ENCODE data around the gene ENAH. TPM values are rescaled to one million over a fixed set of nuclear protein-coding genes. Genes with fewer than 3 reads are reported as not detected.
"Not testable (repeated sequence)": the region's sequence is repeated elsewhere in the genome, so short reads cannot be mapped to it uniquely, and the experiment has no call there.

ENAH gene
- total RNA-seq, 1 donor from 2014 or later = 80.8 TPM

DNA sequence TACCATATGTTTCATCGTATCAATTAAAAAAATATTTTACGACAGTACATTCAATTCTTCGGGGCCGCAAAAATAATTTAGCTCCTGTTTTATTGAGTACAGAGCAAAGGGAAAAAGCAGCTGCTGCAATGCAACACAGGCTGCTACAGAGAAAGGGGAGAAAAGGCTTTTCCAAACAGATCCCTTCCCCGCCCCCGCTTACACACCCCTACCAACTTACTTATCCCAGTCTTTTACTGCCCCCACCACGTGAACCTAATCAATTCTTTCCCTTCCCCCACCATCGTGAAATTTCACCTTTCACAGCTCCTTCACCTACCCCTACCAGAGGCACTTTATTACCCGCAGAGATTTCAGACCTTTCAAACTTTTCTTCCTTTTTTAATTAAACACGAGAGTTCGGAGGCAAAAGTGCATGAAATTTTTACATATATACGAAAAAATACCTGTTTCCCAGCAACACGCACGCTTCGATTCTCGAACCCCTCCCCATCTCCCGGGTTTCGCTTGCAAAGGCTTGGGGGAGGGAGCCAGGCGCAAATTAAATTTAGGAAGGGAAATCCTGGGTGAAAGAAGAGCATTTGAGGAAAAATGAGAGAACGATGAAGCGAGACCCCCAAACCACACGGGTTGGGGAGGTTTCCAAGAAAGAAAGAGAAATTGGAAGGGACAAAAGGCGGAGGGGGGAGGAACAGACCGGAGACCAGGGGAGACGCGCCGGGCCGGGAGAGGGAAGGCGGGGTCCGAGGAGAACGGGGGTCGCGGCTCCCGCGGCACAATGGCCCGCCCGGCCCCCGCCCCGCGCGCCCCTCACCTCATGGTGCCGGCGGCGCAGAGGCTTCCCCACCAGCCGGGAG is 823 bp downstream of the ENAH start:
- ATAC-seq (no peak), DNase-seq (ENCODE audit: low spot score) (no peak)
- intact Hi-C loops (cut with DNase I) = no loop called here

- ATAC-seq = no peak
- intact Hi-C loops (cut with DNase I) = no loop called here
- no peak for DNase-seq (ENCODE audit: low spot score)
These were observed 1.5 kb downstream of the ENAH start for GRCh38 chr1:225651376-225651871.

- intact Hi-C loops (cut with DNase I) = no loop called here
- no peak for ATAC-seq
These were observed 2.7 kb downstream of the ENAH start for GRCh38 chr1:225650179-225650578.

GRCh38 chr1:225645194-225645895 is 7.6 kb downstream of the ENAH start:
- no peak for DNase-seq (ENCODE audit: low spot score)
- no peak for ATAC-seq
- intact Hi-C loops (cut with DNase I) = no loop called here

More at GRCh38 chr1:225650179-225650578, 2.7 kb downstream of the ENAH start:
- no peak for DNase-seq (ENCODE audit: low spot score)

DNA sequence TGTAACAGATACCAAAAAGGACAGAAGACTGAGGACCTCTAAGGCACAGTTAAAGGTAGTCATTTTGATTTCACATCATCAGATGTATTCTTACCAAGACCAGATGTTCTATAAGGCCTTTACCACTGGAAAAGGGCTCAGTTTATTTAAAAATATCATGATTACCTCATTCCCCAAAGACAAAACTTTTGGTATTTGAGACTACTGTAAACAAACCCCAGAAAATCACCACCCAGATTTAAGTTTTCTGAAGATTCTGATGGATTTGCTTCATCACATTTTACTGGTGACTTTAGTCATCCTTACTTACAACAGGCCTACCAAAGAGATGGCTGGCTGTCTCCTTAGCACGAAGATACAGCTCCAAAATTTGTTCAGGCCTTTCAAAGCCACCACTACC is 8.3 kb downstream of the ENAH start:
- no peak for DNase-seq (ENCODE audit: low spot score)
- ATAC-seq = no peak
- intact Hi-C loops (cut with DNase I) = no loop called here

DNA sequence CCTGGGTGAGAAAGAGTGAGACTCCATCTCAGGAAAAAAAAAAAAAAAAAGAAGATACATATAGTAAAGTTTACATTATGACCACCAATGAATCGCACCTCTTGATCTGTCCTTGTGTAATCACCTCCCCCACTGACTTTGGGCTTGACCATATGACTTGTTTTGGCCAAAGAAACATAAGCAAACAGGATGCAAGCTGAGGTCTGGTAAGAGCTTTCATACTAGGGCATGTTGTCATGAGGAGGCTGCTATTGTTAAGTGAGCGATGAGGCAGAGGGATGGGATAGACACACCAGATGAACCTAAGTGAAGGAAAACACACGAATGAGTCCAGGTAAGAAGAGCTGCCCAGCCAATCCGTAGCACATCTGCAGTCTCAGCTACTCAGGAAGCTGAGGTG is 10.7 kb downstream of the ENAH start:
- DNase-seq (ENCODE audit: low spot score) (no peak), ATAC-seq (no peak)
- intact Hi-C loops (cut with DNase I) = no loop called here

- ATAC-seq (no peak), DNase-seq (ENCODE audit: low spot score) (no peak)
- intact Hi-C loops (cut with DNase I) = no loop called here
These were observed 14.1 kb downstream of the ENAH start for GRCh38 chr1:225638853-225639252.

DNA sequence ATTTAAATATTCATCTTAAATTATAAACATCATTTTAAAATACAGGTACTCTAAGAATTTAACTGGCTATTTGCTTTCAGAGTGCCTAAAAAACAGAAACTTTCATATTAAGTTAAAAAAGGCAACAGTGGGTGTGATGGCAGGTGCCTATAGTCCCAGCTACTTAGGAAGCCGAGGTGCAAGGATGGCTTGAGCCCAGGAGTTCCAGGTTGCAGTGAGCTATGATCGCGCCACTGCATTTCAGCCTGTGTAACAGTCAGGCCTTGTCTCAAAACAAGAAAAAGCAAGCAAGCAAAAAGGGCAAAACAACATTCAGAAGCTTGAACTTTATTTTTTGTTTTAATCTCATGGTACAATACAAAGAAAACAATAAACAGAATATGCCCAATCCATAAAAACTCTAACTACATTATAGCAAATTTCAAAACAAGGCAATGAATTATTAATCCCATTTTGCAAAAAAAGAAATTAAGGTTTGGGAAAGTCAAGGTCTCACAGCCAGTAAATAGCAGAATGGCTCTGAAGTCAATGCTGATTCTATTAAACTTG is 15.2 kb downstream of the ENAH start:
- DNase-seq (ENCODE audit: low spot score) = no peak
- ATAC-seq = no peak
- intact Hi-C loops (cut with DNase I) = no loop called here

DNA sequence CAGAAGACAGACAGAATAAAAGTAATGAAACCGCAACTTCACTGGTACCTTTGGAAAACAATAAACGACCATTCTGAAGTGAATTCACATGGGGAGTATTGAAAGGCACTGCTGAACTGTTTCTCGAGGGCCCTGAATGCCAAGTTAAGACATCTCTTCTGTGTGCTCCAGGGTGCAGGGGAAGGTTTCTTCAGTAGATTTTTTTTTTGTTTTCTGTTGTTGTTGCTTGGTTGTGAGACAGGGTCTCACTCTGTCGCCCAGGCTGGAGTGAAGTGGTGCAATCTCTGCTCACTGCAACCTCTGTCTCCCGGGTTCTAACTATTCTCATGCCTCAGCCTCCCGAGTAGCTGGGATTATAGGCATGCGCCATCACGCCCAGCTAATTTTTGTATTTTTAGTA is 15.9 kb downstream of the ENAH start:
- ATAC-seq; intact Hi-C loops (cut with DNase I); DNase-seq (ENCODE audit: low spot score): not testable (repeated sequence)

DNA sequence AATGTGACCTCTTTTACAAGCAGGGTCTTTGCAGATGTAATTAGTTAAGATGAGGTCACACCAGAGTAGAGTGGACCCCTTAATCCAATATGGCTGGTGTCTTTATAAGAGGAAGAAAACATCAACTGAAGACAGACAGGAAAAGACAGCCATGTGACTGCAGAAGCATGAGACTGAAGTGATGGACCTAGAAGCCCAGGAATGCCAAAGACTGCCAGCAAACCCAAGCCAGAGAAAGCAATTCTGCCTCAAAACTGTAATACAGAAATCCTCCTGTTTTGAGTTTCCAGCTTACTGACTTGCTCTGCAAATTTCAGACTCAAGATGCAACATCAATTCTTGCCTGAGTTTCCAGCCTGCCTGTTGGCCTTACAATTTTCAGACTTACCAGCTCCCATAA is 17.3 kb downstream of the ENAH start:
- intact Hi-C loops (cut with DNase I) = no loop called here
- ATAC-seq = peak; percentile 67
- no peak for DNase-seq (ENCODE audit: low spot score)

GRCh38 chr1:225632836-225633235 is 20.1 kb downstream of the ENAH start:
- ATAC-seq; intact Hi-C loops (cut with DNase I); DNase-seq (ENCODE audit: low spot score): not testable (repeated sequence)

DNA sequence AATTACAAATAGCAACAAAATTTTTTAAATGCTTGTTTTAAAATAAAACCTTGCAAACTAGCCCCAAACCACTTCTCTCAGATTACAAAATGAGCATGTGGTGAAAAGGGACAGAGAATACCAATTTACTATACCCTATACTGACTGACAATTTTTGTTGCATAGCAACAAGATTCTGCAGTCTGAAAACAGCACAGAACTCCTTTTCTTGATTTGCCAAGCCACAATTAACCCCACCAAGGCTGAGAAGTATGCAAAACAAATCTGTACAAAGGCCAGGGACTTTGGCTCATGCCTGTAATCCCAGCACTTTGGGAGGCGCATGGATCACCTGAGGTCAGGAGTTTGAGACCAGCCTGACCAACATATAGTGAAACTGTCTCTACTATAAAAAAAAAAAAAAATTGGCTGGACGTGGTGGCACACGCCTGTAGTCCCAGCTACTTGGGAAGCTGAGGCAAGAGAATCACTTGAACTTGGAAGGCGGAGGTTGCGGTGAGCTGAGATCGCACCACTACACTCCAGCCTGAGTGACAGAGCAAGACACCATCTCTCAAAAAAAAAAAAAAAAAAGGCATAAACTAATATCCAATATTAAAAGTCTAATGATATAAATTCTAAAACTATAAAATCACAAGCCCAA is 21.8 kb downstream of the ENAH start:
- ATAC-seq (no peak), DNase-seq (ENCODE audit: low spot score) (no peak)
- intact Hi-C loops (cut with DNase I) = no loop called here

DNA sequence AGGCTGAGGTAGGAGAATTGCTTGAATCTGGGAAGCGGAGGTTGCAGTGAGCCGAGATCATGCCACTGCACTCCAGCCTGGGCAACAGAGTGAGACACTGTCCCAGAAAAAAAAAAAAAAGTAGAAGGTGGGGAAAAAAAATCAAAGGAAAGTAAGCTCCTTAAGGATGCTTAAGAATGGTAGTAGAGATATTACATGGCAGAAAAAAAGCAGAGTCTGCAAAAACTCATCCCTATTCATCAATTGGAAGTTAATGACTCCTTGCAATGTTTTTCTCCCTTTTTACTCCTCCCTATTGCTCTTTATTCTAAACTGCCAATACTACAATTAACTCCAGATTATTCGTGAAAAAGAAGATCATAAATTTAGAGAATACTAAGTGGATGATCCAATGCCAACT is 23.4 kb downstream of the ENAH start:
- intact Hi-C loops (cut with DNase I) = no loop called here
- ATAC-seq (no peak), DNase-seq (ENCODE audit: low spot score) (no peak)

DNA sequence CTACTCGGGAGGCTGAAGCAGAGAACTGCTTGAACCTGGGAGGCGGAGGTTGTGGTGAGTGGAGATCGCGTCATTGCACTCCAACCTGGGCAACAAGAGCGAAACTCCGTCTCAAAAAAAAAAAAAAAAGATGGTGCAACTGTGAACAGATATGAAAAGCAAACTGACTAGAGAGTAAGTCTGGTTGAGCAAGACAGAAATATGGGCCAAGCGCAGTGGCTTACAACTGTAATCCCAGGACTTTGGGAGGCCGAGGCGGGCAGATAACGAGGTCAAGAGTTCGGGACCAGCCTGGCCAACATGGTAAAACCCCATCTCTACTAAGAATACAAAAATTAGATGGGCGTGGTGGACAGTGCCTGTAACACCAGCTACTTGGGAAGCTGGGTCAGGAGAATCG is 24.1 kb downstream of the ENAH start:
- DNase-seq (ENCODE audit: low spot score); ATAC-seq; intact Hi-C loops (cut with DNase I): not testable (repeated sequence)

GRCh38 chr1:225627304-225627947 is 25.5 kb downstream of the ENAH start:
- ATAC-seq = no peak
- intact Hi-C loops (cut with DNase I) = no loop called here
- DNase-seq (ENCODE audit: low spot score) = no peak

DNA sequence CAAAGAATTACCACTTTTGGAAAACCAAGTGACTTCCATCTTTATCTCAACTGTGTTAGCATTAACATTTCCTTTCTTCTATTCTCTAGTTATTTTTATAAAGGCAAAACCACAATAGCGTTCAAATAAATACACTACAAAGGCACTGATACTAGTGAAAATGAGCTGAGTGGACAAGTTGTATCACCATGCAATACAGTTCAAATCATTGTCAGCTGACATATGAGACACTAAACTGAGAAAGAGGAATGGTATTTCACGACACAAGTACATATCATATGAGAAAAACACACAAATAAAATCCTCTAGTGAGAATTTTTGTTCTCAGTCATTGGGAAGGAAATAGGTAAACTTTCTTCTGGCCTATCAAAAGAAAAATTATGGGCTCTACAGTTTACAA is 26.2 kb downstream of the ENAH start:
- DNase-seq (ENCODE audit: low spot score) = no peak
- ATAC-seq = no peak
- intact Hi-C loops (cut with DNase I) = no loop called here

GRCh38 chr1:225617956-225618355 is 35.0 kb downstream of the ENAH start:
- intact Hi-C loops (cut with DNase I) = no loop called here
- DNase-seq (ENCODE audit: low spot score) (no peak), ATAC-seq (no peak)

DNA sequence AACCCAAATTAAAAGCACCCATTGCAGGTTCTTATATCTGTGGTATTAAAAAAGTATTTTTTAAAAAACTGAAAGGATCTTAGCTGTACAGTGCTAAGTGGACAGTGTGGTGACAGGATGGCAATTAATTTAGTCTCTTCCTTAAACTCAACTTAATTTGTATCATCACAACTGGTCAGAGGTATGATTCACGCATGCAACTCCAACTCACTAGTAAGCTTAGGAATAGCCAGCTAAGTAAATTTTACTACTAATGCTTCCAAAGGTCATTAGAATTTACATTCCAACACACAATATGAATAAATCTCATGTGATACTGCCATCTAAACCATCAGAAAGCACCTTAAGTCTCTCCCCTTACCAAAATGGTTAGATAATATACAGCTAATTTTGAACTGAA is 35.4 kb downstream of the ENAH start:
- ATAC-seq (no peak), DNase-seq (ENCODE audit: low spot score) (no peak)
- intact Hi-C loops (cut with DNase I) = no loop called here

GRCh38 chr1:225615403-225615790 is 37.5 kb downstream of the ENAH start:
- intact Hi-C loops (cut with DNase I); ATAC-seq; DNase-seq (ENCODE audit: low spot score): not testable (repeated sequence)
